ENCODE results near the gene KRTAP12-2.
A peak's percentile ranks its signal among the peaks of the same experiment; 100 is the strongest.

The KRTAP12-2 gene

DNA sequence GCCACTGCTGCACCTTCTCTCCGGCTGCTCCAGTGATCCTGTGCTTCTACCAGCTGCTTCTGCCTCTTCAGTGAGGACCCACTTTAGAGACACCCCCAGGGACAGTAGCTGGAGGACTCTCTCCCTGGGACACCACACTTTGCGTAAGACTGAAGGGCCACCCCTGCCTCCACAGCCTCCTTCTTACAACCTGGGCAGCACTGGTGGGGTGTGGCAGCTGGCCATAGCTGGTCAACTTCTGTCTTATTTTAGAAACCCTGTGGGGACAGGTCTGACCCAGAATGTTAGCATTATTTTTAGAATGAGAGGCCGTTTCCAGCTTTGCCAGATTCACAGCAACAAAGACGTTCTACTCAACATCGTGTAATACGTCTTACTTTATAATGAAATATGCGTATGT is 41.0 kb downstream of the KRTAP12-2 start:
- no peak for DNase-seq

- no peak for DNase-seq
Measured at GRCh38 chr21:44623575-44623974, 43.2 kb downstream of the KRTAP12-2 start.

DNA sequence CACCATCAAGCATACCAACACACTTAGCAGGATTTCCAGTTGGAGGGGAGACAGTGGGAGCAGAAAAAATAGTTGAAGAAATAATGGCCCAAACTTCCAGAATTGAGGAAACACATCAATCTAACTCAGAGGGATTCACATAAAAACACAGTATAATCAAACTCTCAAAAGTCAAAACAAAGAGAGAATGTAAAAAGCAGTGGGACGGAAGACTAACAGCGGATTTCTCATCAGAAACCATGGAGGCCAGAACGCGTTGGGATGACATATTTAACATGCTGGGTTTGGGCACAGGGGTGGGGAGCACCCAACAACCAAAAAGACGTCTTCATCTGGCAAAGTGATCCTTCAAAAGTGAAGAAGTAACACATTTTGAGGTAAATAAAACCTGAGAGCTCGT is 46.8 kb downstream of the KRTAP12-2 start:
- no peak for DNase-seq

DNA sequence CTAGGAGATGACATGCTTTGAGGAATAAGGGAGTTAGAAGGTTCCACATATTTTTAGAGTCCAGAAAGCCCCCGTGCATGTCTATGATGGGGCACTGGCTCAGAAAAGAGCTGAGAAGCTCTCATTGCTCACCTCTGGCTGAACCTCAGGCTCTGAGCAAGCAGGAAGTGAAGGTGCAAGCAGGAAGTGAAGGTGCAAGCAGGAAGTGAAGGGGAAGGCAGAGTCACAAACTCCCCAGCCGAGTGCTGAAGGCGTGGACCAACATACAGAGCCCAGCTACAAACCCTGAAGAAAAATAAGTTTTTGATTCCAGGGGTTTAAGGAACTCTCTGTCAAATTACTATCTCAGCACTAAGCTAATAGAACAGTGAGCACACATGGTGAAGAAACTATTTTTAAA is 47.8 kb downstream of the KRTAP12-2 start:
- peak; percentile 86 for DNase-seq

GRCh38 chr21:44618504-44618903 is 48.2 kb downstream of the KRTAP12-2 start:
- no peak for DNase-seq

- DNase-seq, result no peak
Measured at GRCh38 chr21:44617071-44617501, 49.6 kb downstream of the KRTAP12-2 start.

DNA sequence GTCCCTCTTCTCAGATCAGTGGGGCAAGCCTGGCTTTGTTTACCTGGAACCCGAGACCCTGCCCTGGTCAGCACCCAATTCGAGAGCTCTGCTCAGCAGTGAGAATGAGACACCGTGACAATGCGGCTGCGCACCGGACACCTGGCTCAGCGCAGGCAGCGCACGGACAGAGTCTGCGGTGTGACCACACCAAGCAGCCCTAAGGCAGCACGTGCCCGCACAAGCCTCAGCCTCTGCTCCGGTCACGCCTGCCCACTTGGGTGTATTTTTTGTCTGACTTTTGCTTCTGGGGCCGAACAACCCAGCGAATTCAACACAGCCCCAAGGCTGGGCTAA is 50.2 kb downstream of the KRTAP12-2 start:
- no peak for DNase-seq

Data from activated effector memory CD4-positive, alpha-beta T cell treated with anti-CD3 and anti-CD28 coated beads, Interleukin-2, amount 50 U/mL, for 16 hours (primary cell).